OCI-LY1 (cell line): ENCODE measurements around the gene HMCN2.

Experiments used
- H2AFZ ChIP-seq: fragments of 200-600 bp; sonication (generic), shearing (Covaris generic); 2 replicates; pipeline ENCODE4 v1.6.0; 2014; ENCODE audit warnings: antibody characterized with exemption, mild to moderate bottlenecking, low read length
- H3F3A ChIP-seq: fragments of 200-600 bp; sonication (generic), shearing (Covaris generic); 2 replicates; pipeline ENCODE4 v1.6.0; 2014; ENCODE audit warnings: mild to moderate bottlenecking, antibody characterized with exemption, low read length, moderate library complexity; ENCODE audit not compliant: insufficient read depth
- H3K27ac ChIP-seq: fragments of 200-600 bp; sonication (generic); 2 replicates; pipeline ENCODE4 v1.5.1; 2014; ENCODE audit warnings: low read length, mixed run types, mild to moderate bottlenecking, low read depth; ENCODE audit not compliant: poor library complexity, severe bottlenecking
- H3K27me3 ChIP-seq: fragments of 200-600 bp; sonication (generic); 2 replicates; pipeline ENCODE4 v1.6.0; 2014; ENCODE audit warnings: antibody characterized with exemption, mild to moderate bottlenecking, low read length, moderate library complexity; ENCODE audit not compliant: insufficient read depth
- H3K36me3 ChIP-seq: fragments of 200-600 bp; sonication (generic); 2 replicates; pipeline ENCODE4 v1.6.1; 2014; ENCODE audit warnings: mild to moderate bottlenecking, antibody characterized with exemption, low read length, moderate library complexity, mixed read lengths; ENCODE audit not compliant: insufficient read depth
- H3K4me1 ChIP-seq: fragments of 200-600 bp; sonication (generic); 2 replicates; pipeline ENCODE4 v1.5.1; 2014; ENCODE audit warnings: mild to moderate bottlenecking, low read length, moderate library complexity; ENCODE audit not compliant: insufficient read depth, severe bottlenecking
- H3K4me2 ChIP-seq: fragments of 200-600 bp; sonication (generic), shearing (Covaris generic); 2 replicates; pipeline ENCODE4 v1.6.1; 2014; ENCODE audit warnings: low read length
- H3K4me3 ChIP-seq: fragments of 200-600 bp; sonication (generic); 2 replicates; pipeline ENCODE4 v1.5.1; 2014; ENCODE audit warnings: low read length, low read depth, mild to moderate bottlenecking, mixed read lengths; ENCODE audit not compliant: poor library complexity, severe bottlenecking
- H3K79me2 ChIP-seq: fragments of 200-600 bp; shearing (Covaris generic); 2 replicates; pipeline ENCODE4 v1.6.1; 2016; ENCODE audit warnings: mixed run types, low read length, mixed read lengths; ENCODE audit not compliant: insufficient read depth
- H3K9ac ChIP-seq: fragments of 200-600 bp; sonication (generic), shearing (Covaris generic); 2 replicates; pipeline ENCODE4 v1.6.1; 2014; ENCODE audit warnings: mild to moderate bottlenecking, low read length, mixed read lengths
- H3K9me2 ChIP-seq: fragments of 200-600 bp; sonication (generic), shearing (Covaris generic); 2 replicates; pipeline ENCODE4 v1.6.1; 2014; ENCODE audit warnings: low read depth, mild to moderate bottlenecking, low read length, mixed read lengths
- H3K9me3 ChIP-seq: fragments of 200-600 bp; shearing (Covaris generic); 2 replicates; pipeline ENCODE4 v1.6.1; 2014; ENCODE audit warnings: low read length, mixed read lengths
- H4K20me1 ChIP-seq: fragments of 200-600 bp; sonication (generic), shearing (Covaris generic); 2 replicates; pipeline ENCODE4 v1.6.0; 2016; ENCODE audit warnings: mild to moderate bottlenecking, low read length; ENCODE audit not compliant: insufficient read depth
- CTCF ChIP-seq: fragments of 200-600 bp; sonication (generic), shearing (Covaris generic); IDR thresholded peaks from 2 replicates; pipeline ENCODE4 v1.5.1; 2017; ENCODE audit warnings: mild to moderate bottlenecking, antibody characterized with exemption, low read length, moderate library complexity, mixed read lengths
- EZH2 ChIP-seq: fragments of 200-600 bp; sonication (generic), shearing (Covaris generic); IDR thresholded peaks from 2 replicates; pipeline ENCODE4 v1.8.0; 2017; ENCODE audit warnings: borderline replicate concordance, mixed run types, mild to moderate bottlenecking, antibody characterized with exemption, low read length, moderate library complexity, mixed read lengths

The HMCN2 gene

GRCh38 chr9:130431536-130432303 is 166.2 kb downstream of the HMCN2 start:
- no peak overlapping the region for H3K27ac ChIP-seq
- H3K27me3 ChIP-seq, result peaks cover 10% of the 10 kb centered on the region; the same call in 1 of the 2 replicates
- H3K4me2 ChIP-seq, result no peak overlapping the region
- no peak overlapping the region for H2AFZ ChIP-seq
- 0 out of 2 replicates have a peak, but pooled peaks cover 5% of the 10 kb centered on the region for H3K9me3 ChIP-seq
- no peaks in the 10 kb centered on the region for H3K79me2 ChIP-seq
- H3K36me3 ChIP-seq, result no peaks in the 10 kb centered on the region
- no peaks in the 10 kb centered on the region for H4K20me1 ChIP-seq
- no peak overlapping the region for H3K9ac ChIP-seq
- H3K4me1 ChIP-seq, result no peaks in the 10 kb centered on the region
- H3K9me2 ChIP-seq, result no peaks in the 10 kb centered on the region
- TF ChIP-seq EZH2 (no peak), CTCF (no peak)
- no peaks in the 10 kb centered on the region for H3F3A ChIP-seq
- no peak overlapping the region for H3K4me3 ChIP-seq

- 0 out of 2 replicates have a peak, but pooled peaks cover 5% of the 10 kb centered on the region for H3K9me3 ChIP-seq
- H3K27me3 ChIP-seq, result peaks cover 10% of the 10 kb centered on the region; the same call in 1 of the 2 replicates
- H2AFZ ChIP-seq, result no peak overlapping the region
- no peaks in the 10 kb centered on the region for H3K9me2 ChIP-seq
- no peaks in the 10 kb centered on the region for H4K20me1 ChIP-seq
- no peaks in the 10 kb centered on the region for H3K36me3 ChIP-seq
- no peak overlapping the region for H3K9ac ChIP-seq
- H3K4me2 ChIP-seq, result no peak overlapping the region
- H3F3A ChIP-seq, result no peaks in the 10 kb centered on the region
- TF ChIP-seq EZH2 (no peak), CTCF (no peak)
- H3K4me1 ChIP-seq, result no peaks in the 10 kb centered on the region
- no peak overlapping the region for H3K4me3 ChIP-seq
- H3K79me2 ChIP-seq, result no peaks in the 10 kb centered on the region
- no peak overlapping the region for H3K27ac ChIP-seq
Measured at GRCh38 chr9:130432362-130432761, 166.8 kb downstream of the HMCN2 start.

- Histone ChIP-seq H3K27me3 (peaks cover 10% of the 10 kb centered on the region; the same call in 1 of the 2 replicates), H3F3A (no peaks in the 10 kb centered on the region), H2AFZ (no peak overlapping the region), H3K4me3 (no peak overlapping the region), H4K20me1 (no peaks in the 10 kb centered on the region), H3K4me2 (no peak overlapping the region), H3K9me3 (0 out of 2 replicates have a peak, but pooled peaks cover 5% of the 10 kb centered on the region), H3K4me1 (no peaks in the 10 kb centered on the region), H3K36me3 (no peaks in the 10 kb centered on the region), H3K9ac (no peak overlapping the region), H3K79me2 (no peaks in the 10 kb centered on the region), H3K9me2 (no peaks in the 10 kb centered on the region), H3K27ac (no peak overlapping the region)
- TF ChIP-seq EZH2 (no peak), CTCF (no peak)
Measured at GRCh38 chr9:130432796-130433167, 167.2 kb downstream of the HMCN2 start.
